HG02943 (cell line): Measurements from ENCODE around the gene HNRNPM.
"Not testable (repeated sequence)": the region's sequence is repeated elsewhere in the genome, so short reads cannot be mapped to it uniquely, and the experiment has no call there.

Source experiments
- ATAC-seq: cut with Tn5 transposase; IDR thresholded peaks from one replicate; pipeline ENCODE4 v1.9.1; 2021; ENCODE audit warnings: mild to moderate bottlenecking, low read depth, moderate library complexity; ENCODE audit not compliant: unreplicated experiment

HNRNPM gene, protein sequence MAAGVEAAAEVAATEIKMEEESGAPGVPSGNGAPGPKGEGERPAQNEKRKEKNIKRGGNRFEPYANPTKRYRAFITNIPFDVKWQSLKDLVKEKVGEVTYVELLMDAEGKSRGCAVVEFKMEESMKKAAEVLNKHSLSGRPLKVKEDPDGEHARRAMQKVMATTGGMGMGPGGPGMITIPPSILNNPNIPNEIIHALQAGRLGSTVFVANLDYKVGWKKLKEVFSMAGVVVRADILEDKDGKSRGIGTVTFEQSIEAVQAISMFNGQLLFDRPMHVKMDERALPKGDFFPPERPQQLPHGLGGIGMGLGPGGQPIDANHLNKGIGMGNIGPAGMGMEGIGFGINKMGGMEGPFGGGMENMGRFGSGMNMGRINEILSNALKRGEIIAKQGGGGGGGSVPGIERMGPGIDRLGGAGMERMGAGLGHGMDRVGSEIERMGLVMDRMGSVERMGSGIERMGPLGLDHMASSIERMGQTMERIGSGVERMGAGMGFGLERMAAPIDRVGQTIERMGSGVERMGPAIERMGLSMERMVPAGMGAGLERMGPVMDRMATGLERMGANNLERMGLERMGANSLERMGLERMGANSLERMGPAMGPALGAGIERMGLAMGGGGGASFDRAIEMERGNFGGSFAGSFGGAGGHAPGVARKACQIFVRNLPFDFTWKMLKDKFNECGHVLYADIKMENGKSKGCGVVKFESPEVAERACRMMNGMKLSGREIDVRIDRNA

DNA sequence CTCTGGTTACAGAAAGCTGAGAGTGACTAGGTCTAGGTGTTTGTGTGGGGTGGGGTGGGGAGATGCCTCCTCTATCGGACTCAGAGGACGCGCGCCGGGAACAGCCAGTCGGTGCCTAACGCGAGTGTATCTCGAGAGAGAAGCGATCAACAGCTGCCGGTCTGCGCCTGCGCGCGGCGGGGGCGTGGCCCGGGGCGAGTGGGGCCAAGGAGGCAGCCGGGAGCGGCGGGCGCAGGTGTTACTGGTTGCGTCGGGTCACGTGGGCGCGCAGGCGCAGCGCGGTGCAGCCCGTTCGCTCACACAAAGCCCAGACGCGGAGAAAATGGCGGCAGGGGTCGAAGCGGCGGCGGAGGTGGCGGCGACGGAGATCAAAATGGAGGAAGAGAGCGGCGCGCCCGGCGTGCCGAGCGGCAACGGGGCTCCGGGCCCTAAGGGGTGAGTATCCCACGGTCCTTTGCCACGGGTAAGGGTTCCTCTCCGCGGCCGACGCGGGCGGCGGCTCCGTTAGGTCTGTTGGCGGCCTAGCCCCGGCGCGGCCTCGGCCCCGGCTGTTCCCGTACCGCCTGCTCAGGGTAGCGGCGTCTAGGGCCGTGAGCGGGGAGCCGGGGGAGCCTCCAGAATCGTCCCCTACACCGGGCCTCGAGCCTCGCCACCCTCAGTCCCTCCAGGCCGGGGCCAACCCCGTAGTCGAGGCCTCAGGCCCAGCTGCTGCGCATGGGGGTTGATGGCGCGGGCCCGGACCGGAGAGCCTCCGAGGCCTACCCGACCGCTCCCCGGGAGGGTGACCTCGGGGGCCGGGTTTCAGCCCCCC lies at the start of gene HNRNPM:
Gene HNRNPM (plus strand): TSS at position 299 of the 811 bp plus-strand sequence. CDS start 24 bp downstream, at position 323.
- ATAC-seq: peak; percentile 78

GRCh38 chr19:8395621-8396082 lies 49.1 kb upstream of the HNRNPM start:
- ATAC-seq: no peak

GRCh38 chr19:8396185-8396562 lies 48.6 kb upstream of the HNRNPM start:
- no peak for ATAC-seq

- ATAC-seq: no peak
These were observed 48.1 kb upstream of the HNRNPM start for GRCh38 chr19:8396563-8397203.

GRCh38 chr19:8397271-8397670 lies 47.5 kb upstream of the HNRNPM start:
- no peak for ATAC-seq

- ATAC-seq: no peak
These were observed 46.9 kb upstream of the HNRNPM start for GRCh38 chr19:8397746-8398310.

DNA sequence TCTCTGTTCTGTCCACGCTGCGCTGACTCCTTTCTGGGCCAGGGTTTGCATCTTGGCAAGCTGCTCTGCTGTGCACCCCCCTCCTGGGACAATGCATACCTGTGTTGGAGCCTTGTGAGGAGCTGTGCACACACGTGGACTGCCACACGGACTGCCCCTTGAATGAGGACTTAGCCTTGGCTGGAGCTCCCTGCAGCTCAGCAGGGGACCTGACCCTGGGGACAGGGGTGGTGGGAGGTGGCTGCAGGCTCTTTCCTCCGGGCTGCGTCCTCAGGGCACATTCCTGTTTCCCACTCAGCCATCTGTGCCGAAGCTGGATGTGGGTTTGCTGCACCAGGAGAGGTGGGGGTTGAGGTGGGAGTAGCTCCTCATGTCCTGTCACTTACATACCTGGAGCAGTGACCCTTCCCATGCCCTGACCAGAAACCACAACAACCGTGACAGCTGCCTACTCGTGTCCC lies 46.4 kb upstream of the HNRNPM start:
- ATAC-seq: no peak

GRCh38 chr19:8399681-8400188 lies 45.0 kb upstream of the HNRNPM start:
- no peak for ATAC-seq

DNA sequence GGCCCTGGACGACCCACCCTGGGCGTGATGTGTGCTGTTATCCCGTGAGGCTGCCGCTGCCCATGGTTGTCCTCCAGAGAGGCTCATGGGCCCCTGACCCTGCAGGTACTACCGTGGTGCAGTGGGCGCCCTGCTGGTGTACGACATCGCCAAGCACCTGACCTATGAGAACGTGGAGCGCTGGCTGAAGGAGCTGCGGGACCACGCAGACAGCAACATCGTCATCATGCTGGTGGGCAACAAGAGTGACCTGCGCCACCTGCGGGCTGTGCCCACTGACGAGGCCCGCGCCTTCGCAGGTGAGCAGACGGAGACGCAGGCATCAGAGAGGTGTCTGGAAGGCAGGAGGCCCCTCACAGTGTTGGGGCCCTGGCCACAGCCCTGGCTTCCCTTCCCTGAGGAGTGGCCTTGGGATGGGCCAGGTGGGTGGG lies 42.8 kb upstream of the HNRNPM start:
- ATAC-seq: no peak

- no peak for ATAC-seq
These were observed 41.5 kb upstream of the HNRNPM start for GRCh38 chr19:8403098-8403819.

- ATAC-seq: no peak
These were observed 41.0 kb upstream of the HNRNPM start for GRCh38 chr19:8403820-8404109.

- no peak for ATAC-seq
These were observed 40.2 kb upstream of the HNRNPM start for GRCh38 chr19:8404391-8405151.

GRCh38 chr19:8410718-8411117 lies 34.1 kb upstream of the HNRNPM start:
- not testable (repeated sequence) for ATAC-seq

DNA sequence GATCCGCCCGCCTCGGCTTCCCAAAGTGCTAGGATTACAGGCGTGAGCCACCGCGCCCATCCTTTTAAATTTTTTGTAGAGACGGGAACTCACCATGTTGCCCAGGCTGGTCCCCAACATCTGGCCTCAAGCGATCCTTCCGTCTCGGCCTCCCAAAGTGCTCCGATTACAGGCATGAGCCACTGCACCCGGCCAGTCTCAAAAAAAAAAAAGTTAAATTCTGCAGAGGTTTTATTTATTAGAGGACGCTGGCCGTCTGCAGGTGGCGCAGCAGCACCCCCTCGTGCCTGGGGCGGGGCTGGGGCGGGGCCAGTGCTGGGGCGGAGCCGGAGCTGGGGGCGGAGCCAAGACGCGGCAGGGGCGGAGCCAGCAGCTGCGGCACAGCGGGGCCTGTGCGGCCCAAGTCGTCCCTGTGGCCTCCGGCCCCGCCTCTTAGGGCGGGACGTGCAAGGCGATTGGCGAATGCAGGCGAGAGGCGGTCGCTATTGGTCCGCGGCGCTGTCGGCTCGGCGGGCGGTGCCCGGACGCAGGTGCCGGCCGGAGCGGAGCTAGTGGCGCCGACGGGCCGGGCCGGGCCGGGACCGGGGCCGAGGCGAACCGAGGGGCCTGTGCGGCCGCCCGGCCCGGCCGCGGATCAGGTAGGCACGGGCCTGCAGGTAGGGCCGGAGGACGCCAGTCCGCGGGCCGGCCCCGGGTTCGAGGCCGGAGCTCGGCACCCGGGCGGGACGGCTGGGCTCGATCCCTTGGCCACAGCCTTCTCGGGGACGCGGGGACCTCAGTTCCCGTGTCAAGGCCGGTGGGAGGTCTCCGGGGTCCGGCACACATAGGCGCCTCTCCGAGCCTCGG lies 31.8 kb upstream of the HNRNPM start, which contains the start of gene MARCHF2:
Gene MARCHF2 (plus strand): TSS at position 523 of the 846 bp plus-strand sequence. CDS start 8,536 bp downstream, outside the sequence.
- ATAC-seq: peak; percentile 96

- no peak for ATAC-seq
These were observed 31.2 kb upstream of the HNRNPM start for GRCh38 chr19:8413629-8413995.

GRCh38 chr19:8416796-8417195 lies 28.0 kb upstream of the HNRNPM start:
- no peak for ATAC-seq
